ENCODE measurements around the gene LHX8. TPM values are rescaled to one million over a fixed set of nuclear protein-coding genes. Genes with fewer than 3 reads are reported as not detected.

LHX8 gene
- total RNA-seq, 1 experiment from 2014 or later: 0.37 TPM

DNA sequence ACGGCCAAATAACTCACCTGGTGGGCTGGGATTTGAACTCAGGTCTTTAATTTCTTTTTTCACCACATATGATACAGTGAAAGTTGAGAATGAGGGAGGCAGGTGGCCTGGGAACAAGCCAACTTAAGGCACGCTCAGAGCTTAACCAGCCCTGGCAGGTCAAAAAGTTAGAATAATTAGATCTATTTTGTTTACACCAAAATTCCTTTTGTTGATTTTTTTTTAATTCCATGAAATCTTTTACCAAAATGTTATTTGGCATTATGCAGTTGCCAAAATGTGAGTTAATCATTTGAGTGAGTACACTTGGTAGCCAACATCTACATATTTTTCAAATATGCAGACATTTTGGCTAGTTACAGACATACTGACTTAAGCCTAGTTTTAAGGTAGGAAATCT, 36.8 kb downstream of the LHX8 start:
- CTCF ChIA-PET: interaction anchor here (1.0 kb wide), 1 partner anchor 103 kb away, joined by 3 read pairs; no protein-coding TSS in a partner anchor
- H3K9me3 Mint-ChIP-seq: peaks cover 7% of the 10 kb centered on the region
- no peaks in the 10 kb centered on the region for H3K27me3 Mint-ChIP-seq (ENCODE audit: low read depth)
- no peak for DNase-seq (ENCODE audit: low spot score)
- POLR2A ChIA-PET: no interaction called here
- ATAC-seq: no peak
- H3K27ac Mint-ChIP-seq: no peak overlapping the region
- H3K36me3 Mint-ChIP-seq: no peaks in the 10 kb centered on the region
- 0 out of 2 replicates have a peak, but pooled peaks cover 3% of the 10 kb centered on the region for H3K4me1 Mint-ChIP-seq
- TF ChIP-seq ESRRA (CRISPR knock-in tag; IDR thresholded peaks at IDR 0.05; ENCODE audit: borderline replicate concordance): no peak
- TF ChIP-seq ZNF317 (CRISPR knock-in tag; IDR thresholded peaks at IDR 0.05; ENCODE audit: borderline replicate concordance, low read depth): no peak
- TF ChIP-seq EMX1 (CRISPR knock-in tag; IDR thresholded peaks at IDR 0.05): no peak
- no peak for TF ChIP-seq TCF7 (CRISPR knock-in tag; IDR thresholded peaks at IDR 0.05; ENCODE audit: low read depth)
- TF ChIP-seq, protein P1, sequence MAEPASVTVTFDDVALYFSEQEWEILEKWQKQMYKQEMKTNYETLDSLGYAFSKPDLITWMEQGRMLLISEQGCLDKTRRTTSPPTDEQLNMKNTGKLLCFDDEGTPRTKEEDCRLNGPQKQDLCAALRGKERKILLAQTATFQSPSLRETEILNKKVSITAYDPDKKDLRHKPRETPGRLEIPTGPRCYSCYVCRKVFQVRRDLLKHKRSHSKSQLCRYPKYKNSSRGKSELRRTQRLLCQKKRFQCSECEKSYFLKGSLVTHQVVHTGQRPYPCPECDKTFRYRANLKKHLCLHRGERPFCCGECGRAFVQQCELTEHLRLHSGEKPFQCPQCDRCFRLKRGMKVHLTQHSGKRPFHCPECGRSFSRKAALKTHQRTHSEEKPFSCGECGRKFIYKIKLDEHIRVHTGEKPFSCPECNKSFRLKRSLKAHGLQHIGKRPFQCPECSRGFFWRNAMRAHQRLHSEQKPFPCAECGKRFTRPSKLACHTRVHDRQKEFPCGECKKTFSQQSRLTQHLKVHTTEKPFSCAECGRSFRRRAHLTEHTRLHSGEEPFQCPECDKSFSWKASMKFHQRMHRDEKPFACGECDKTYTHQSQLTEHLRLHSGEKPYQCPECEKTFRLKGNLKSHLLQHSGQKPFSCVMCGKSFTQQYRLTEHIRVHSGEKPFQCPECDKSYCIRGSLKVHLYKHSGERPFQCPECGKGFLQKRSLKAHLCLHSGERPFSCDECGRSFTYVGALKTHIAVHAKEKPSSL (CRISPR knock-in tag; conservative IDR thresholded peaks at IDR 0.05): no peak
- no peak for TF ChIP-seq ZNF423 (CRISPR knock-in tag; IDR thresholded peaks at IDR 0.05)
- TF ChIP-seq CREB1 (CRISPR knock-in tag; IDR thresholded peaks at IDR 0.05): no peak
- TF ChIP-seq, protein P2, sequence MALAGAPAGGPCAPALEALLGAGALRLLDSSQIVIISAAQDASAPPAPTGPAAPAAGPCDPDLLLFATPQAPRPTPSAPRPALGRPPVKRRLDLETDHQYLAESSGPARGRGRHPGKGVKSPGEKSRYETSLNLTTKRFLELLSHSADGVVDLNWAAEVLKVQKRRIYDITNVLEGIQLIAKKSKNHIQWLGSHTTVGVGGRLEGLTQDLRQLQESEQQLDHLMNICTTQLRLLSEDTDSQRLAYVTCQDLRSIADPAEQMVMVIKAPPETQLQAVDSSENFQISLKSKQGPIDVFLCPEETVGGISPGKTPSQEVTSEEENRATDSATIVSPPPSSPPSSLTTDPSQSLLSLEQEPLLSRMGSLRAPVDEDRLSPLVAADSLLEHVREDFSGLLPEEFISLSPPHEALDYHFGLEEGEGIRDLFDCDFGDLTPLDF (CRISPR knock-in tag; IDR thresholded peaks at IDR 0.05): no peak
- TF ChIP-seq GABPB1 (CRISPR knock-in tag; IDR thresholded peaks at IDR 0.05): no peak
- no peak for TF ChIP-seq PRRX2 (CRISPR knock-in tag; IDR thresholded peaks at IDR 0.05)
- no peak for TF ChIP-seq RELA (CRISPR knock-in tag; IDR thresholded peaks at IDR 0.05; ENCODE audit: borderline replicate concordance)
- TF ChIP-seq MXD4 (CRISPR knock-in tag; IDR thresholded peaks at IDR 0.05; ENCODE audit: borderline replicate concordance): no peak
- TF ChIP-seq, protein P3, sequence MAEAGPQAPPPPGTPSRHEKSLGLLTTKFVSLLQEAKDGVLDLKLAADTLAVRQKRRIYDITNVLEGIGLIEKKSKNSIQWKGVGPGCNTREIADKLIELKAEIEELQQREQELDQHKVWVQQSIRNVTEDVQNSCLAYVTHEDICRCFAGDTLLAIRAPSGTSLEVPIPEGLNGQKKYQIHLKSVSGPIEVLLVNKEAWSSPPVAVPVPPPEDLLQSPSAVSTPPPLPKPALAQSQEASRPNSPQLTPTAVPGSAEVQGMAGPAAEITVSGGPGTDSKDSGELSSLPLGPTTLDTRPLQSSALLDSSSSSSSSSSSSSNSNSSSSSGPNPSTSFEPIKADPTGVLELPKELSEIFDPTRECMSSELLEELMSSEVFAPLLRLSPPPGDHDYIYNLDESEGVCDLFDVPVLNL (CRISPR knock-in tag; IDR thresholded peaks at IDR 0.05; ENCODE audit: borderline replicate concordance, low read depth): no peak
- no peak for TF ChIP-seq CREM (CRISPR knock-in tag; IDR thresholded peaks at IDR 0.05)
- TF ChIP-seq, protein P4, sequence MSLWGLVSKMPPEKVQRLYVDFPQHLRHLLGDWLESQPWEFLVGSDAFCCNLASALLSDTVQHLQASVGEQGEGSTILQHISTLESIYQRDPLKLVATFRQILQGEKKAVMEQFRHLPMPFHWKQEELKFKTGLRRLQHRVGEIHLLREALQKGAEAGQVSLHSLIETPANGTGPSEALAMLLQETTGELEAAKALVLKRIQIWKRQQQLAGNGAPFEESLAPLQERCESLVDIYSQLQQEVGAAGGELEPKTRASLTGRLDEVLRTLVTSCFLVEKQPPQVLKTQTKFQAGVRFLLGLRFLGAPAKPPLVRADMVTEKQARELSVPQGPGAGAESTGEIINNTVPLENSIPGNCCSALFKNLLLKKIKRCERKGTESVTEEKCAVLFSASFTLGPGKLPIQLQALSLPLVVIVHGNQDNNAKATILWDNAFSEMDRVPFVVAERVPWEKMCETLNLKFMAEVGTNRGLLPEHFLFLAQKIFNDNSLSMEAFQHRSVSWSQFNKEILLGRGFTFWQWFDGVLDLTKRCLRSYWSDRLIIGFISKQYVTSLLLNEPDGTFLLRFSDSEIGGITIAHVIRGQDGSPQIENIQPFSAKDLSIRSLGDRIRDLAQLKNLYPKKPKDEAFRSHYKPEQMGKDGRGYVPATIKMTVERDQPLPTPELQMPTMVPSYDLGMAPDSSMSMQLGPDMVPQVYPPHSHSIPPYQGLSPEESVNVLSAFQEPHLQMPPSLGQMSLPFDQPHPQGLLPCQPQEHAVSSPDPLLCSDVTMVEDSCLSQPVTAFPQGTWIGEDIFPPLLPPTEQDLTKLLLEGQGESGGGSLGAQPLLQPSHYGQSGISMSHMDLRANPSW (CRISPR knock-in tag; conservative IDR thresholded peaks at IDR 0.05; ENCODE audit: low read depth): no peak
- H3K4me3 Mint-ChIP-seq: no peak overlapping the region

DNA sequence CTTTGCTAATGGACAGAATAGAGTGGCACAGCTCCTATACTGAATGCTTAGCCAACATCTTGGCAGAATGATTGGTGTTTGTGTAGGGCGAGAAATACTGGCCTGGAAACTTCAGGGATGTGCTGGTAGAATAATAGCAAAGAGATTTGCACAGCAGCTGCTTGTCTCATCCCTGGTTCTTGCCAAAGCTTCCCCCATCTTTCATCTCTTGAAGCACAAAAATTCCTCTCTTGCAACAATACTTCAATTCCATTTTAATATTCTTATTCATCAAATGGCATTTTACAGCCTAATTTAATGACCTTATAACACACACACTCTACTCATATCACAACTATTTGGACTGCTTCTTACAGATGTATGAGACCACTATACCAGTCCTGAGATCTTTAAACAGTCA, 37.7 kb downstream of the LHX8 start:
- ChIA-PET CTCF (interaction anchor here (0.7 kb wide), 1 partner anchor 400 kb away, joined by 3 read pairs; no protein-coding TSS in a partner anchor), POLR2A (no interaction called here)
- Mint-ChIP-seq H3K27ac (no peak overlapping the region), H3K27me3 (ENCODE audit: low read depth) (no peaks in the 10 kb centered on the region), H3K36me3 (no peaks in the 10 kb centered on the region), H3K4me1 (0 out of 2 replicates have a peak, but pooled peaks cover 3% of the 10 kb centered on the region), H3K9me3 (peaks cover 12% of the 10 kb centered on the region), H3K4me3 (no peak overlapping the region)
- DNase-seq (ENCODE audit: low spot score) (no peak), ATAC-seq (no peak)
- TF ChIP-seq ZNF232 (CRISPR knock-in tag; IDR thresholded peaks at IDR 0.05): no peak
- TF ChIP-seq, protein P5, sequence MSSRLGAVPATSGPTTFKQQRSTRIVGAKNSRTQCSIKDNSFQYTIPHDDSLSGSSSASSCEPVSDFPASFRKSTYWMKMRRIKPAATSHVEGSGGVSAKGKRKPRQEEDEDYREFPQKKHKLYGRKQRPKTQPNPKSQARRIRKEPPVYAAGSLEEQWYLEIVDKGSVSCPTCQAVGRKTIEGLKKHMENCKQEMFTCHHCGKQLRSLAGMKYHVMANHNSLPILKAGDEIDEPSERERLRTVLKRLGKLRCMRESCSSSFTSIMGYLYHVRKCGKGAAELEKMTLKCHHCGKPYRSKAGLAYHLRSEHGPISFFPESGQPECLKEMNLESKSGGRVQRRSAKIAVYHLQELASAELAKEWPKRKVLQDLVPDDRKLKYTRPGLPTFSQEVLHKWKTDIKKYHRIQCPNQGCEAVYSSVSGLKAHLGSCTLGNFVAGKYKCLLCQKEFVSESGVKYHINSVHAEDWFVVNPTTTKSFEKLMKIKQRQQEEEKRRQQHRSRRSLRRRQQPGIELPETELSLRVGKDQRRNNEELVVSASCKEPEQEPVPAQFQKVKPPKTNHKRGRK (CRISPR knock-in tag; IDR thresholded peaks at IDR 0.05; ENCODE audit: borderline replicate concordance): no peak
- TF ChIP-seq ZNF138 (CRISPR knock-in tag; conservative IDR thresholded peaks at IDR 0.05): no peak
- TF ChIP-seq, protein P6, sequence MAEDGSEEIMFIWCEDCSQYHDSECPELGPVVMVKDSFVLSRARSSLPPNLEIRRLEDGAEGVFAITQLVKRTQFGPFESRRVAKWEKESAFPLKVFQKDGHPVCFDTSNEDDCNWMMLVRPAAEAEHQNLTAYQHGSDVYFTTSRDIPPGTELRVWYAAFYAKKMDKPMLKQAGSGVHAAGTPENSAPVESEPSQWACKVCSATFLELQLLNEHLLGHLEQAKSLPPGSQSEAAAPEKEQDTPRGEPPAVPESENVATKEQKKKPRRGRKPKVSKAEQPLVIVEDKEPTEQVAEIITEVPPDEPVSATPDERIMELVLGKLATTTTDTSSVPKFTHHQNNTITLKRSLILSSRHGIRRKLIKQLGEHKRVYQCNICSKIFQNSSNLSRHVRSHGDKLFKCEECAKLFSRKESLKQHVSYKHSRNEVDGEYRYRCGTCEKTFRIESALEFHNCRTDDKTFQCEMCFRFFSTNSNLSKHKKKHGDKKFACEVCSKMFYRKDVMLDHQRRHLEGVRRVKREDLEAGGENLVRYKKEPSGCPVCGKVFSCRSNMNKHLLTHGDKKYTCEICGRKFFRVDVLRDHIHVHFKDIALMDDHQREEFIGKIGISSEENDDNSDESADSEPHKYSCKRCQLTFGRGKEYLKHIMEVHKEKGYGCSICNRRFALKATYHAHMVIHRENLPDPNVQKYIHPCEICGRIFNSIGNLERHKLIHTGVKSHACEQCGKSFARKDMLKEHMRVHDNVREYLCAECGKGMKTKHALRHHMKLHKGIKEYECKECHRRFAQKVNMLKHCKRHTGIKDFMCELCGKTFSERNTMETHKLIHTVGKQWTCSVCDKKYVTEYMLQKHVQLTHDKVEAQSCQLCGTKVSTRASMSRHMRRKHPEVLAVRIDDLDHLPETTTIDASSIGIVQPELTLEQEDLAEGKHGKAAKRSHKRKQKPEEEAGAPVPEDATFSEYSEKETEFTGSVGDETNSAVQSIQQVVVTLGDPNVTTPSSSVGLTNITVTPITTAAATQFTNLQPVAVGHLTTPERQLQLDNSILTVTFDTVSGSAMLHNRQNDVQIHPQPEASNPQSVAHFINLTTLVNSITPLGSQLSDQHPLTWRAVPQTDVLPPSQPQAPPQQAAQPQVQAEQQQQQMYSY (CRISPR knock-in tag; IDR thresholded peaks at IDR 0.05): no peak
- no peak for TF ChIP-seq IRF2 (CRISPR knock-in tag; IDR thresholded peaks at IDR 0.05; ENCODE audit: borderline replicate concordance, low read depth)

Measured in WTC11 (cell line).